Mesendoderm (in vitro differentiated cells): ENCODE results near the gene HOXA5.

Source experiments
- DNase-seq: peaks from one replicate; pipeline ENCODE4 v3.0.0; 2013
- H2AK5ac ChIP-seq: 2 replicates; pipeline ENCODE4 v1.6.1; 2013; ENCODE audit warnings: low read length, inconsistent platforms
- H2BK120ac ChIP-seq: 2 replicates; pipeline ENCODE4 v1.6.1; 2013; ENCODE audit warnings: low read depth, mild to moderate bottlenecking, low read length, moderate library complexity, mixed read lengths
- H2BK15ac ChIP-seq: replicated peaks from 2 replicates; pipeline ENCODE4 v1.6.1; 2013; ENCODE audit warnings: low read depth, mild to moderate bottlenecking, moderate library complexity
- H2BK5ac ChIP-seq: 2 replicates; pipeline ENCODE4 v1.6.1; 2013; ENCODE audit warnings: low read length, inconsistent platforms
- H3K18ac ChIP-seq: 2 replicates; pipeline ENCODE4 v1.6.1; 2013; ENCODE audit warnings: mild to moderate bottlenecking, low read length, mixed read lengths
- H3K23ac ChIP-seq: one replicate; pipeline ENCODE4 v1.6.1; 2013; ENCODE audit warnings: low read length
- H3K27ac ChIP-seq: 2 replicates; pipeline ENCODE4 v1.5.1; 2013; ENCODE audit warnings: low read depth, mild to moderate bottlenecking, inconsistent platforms, low read length, moderate library complexity
- H3K27me3 ChIP-seq: 2 replicates; pipeline ENCODE4 v1.6.1; 2013; ENCODE audit warnings: low read length, control low read depth, mild to moderate bottlenecking, inconsistent platforms; ENCODE audit not compliant: insufficient read depth, poor library complexity
- H3K36me3 ChIP-seq: 2 replicates; pipeline ENCODE4 v1.6.1; 2013; ENCODE audit warnings: low read length, inconsistent platforms; ENCODE audit not compliant: control insufficient read depth, insufficient read depth
- H3K4ac ChIP-seq: one replicate; pipeline ENCODE4 v1.6.1; 2013; ENCODE audit warnings: low read depth, mild to moderate bottlenecking, low read length, moderate library complexity
- H3K4me1 ChIP-seq: 2 replicates; pipeline ENCODE4 v1.6.1; 2013; ENCODE audit warnings: low read depth, low read length, inconsistent platforms; ENCODE audit not compliant: control insufficient read depth
- H3K4me2 ChIP-seq: 2 replicates; pipeline ENCODE4 v1.6.1; 2013; ENCODE audit warnings: low read length
- H3K4me3 ChIP-seq: 2 replicates; pipeline ENCODE4 v1.5.1; 2013; ENCODE audit warnings: mild to moderate bottlenecking, low read length
- H3K56ac ChIP-seq: one replicate; pipeline ENCODE4 v1.6.1; 2013; ENCODE audit warnings: low read length
- H3K79me1 ChIP-seq: 2 replicates; pipeline ENCODE4 v1.6.1; 2013; ENCODE audit warnings: low read length, inconsistent platforms
- H3K79me2 ChIP-seq: 2 replicates; pipeline ENCODE4 v1.6.1; 2013; ENCODE audit warnings: mild to moderate bottlenecking, low read length; ENCODE audit not compliant: control insufficient read depth, insufficient read depth
- H3K9ac ChIP-seq: 2 replicates; pipeline ENCODE4 v1.6.1; 2013; ENCODE audit warnings: low read length, inconsistent platforms
- H4K5ac ChIP-seq: one replicate; pipeline ENCODE4 v1.6.1; 2013; ENCODE audit warnings: low read length
- H4K8ac ChIP-seq: one replicate; pipeline ENCODE4 v1.6.1; 2013; ENCODE audit warnings: low read depth, mild to moderate bottlenecking, control low read depth, low read length, moderate library complexity
- WGBS: extraction: QIAGEN DNeasy Blood & Tissue Kit; methylation state at CpG from one replicate; pipeline ENCODE4 v1.1.7; 2013; ENCODE audit warnings: low lambda C conversion rate, missing lambda C conversion rate; ENCODE audit not compliant: insufficient coverage; ENCODE audit errors: extremely low coverage; 5-methylcytosine and 5-hydroxymethylcytosine counted together

Gene HOXA5

DNA sequence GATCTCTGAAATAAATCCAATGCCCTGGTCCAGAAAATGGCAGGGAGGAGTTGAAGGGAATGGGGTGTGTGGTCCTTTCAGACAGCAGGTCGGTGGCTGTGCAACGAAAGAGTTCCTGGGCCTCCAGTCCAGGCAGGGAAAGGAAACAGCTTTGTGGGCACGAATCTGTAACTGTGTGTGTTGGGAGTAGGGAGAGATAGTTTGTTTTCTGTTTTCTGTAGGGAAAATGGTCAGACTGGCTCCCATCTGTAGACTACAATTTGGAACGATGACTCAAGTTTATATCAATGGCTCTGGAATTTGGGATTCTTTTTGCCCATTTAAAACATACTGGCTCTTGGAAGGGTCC lies 24.4 kb upstream of the HOXA5 start:
- H3K27me3 ChIP-seq: peaks cover 89% of the 10 kb centered on the region
- WGBS: no CpG with 5 or more reads among the region's 4 CpGs
- H3K4ac ChIP-seq: no peak overlapping the region
- H4K8ac ChIP-seq: no peak overlapping the region
- no peak overlapping the region for H3K4me3 ChIP-seq
- no peak overlapping the region for H3K9ac ChIP-seq
- H3K79me1 ChIP-seq: no peaks in the 10 kb centered on the region
- H4K5ac ChIP-seq: no peak overlapping the region
- no peak overlapping the region for H3K27ac ChIP-seq
- no peak overlapping the region for H3K23ac ChIP-seq
- no peaks in the 10 kb centered on the region for H3K36me3 ChIP-seq
- H3K18ac ChIP-seq: no peak overlapping the region
- H3K79me2 ChIP-seq: no peaks in the 10 kb centered on the region
- H2BK15ac ChIP-seq: no peak overlapping the region
- H2BK5ac ChIP-seq: no peak overlapping the region
- H3K56ac ChIP-seq: no peak overlapping the region
- H2BK120ac ChIP-seq: no peak overlapping the region
- H3K4me2 ChIP-seq: no peak overlapping the region
- no peak overlapping the region for H2AK5ac ChIP-seq
- DNase-seq: no peak
- H3K4me1 ChIP-seq: no peaks in the 10 kb centered on the region

DNA sequence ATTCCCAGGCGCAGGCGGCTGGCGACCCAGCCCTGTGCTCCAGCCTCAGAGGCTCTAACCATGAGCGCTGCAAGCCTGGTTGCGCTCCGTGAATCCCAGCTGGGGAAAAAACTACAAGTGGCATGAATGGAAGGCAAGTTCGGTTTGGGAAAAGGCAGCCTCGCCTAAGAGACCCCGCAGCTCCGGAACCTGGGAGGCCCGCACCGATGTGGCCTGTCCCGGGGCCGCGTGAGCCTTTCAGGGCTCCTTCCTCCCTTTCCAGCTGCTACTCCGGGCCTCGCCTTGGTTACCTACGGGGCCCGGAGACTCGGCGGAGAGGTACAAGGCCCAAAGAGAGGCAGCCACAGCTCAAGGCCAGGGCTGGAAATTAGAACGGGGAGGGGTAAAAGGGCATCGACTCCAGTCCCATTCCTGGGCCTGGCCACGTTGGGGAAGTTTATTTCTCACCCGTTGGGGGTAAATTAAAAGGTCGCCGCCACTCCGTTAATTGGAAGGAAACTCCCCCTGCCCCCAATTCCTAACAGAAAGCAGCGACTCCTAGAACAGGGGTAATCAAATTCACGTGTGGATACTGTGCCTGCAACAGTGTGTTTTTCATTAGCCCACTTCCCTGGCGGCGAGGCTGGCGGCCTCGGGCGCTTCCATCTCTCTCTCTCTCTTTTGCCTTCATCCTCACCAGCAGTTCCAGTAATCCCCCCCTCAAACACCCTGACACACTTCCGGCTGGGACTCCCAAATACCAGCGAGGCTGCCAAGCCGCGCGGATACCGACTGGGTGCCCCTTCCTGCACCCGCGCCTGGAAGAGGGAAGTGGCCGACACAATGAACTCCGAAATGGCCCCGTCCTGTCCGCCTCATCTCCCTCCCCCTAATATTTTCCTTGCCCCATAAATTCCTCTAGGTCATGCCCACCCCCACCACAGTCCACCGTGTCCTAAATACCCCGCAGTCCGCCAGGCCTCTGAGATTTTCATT lies 23.3 kb upstream of the HOXA5 start:
- Histone ChIP-seq H3K36me3 (no peaks in the 10 kb centered on the region), H2BK120ac (no peak overlapping the region), H3K79me1 (no peaks in the 10 kb centered on the region), H3K27ac (no peak overlapping the region), H4K8ac (no peak overlapping the region), H3K4me1 (no peaks in the 10 kb centered on the region), H3K4me3 (no peak overlapping the region), H3K27me3 (peaks cover 87% of the 10 kb centered on the region), H4K5ac (no peak overlapping the region), H2AK5ac (no peak overlapping the region), H3K4me2 (no peak overlapping the region), H2BK15ac (no peak overlapping the region), H3K18ac (no peak overlapping the region), H3K56ac (no peak overlapping the region), H3K23ac (peak overlapping the region; percentile 66), H3K4ac (no peak overlapping the region), H2BK5ac (no peak overlapping the region), H3K9ac (no peak overlapping the region), H3K79me2 (no peaks in the 10 kb centered on the region)
- WGBS: no CpG with 5 or more reads among the region's 50 CpGs
- DNase-seq: no peak

DNA sequence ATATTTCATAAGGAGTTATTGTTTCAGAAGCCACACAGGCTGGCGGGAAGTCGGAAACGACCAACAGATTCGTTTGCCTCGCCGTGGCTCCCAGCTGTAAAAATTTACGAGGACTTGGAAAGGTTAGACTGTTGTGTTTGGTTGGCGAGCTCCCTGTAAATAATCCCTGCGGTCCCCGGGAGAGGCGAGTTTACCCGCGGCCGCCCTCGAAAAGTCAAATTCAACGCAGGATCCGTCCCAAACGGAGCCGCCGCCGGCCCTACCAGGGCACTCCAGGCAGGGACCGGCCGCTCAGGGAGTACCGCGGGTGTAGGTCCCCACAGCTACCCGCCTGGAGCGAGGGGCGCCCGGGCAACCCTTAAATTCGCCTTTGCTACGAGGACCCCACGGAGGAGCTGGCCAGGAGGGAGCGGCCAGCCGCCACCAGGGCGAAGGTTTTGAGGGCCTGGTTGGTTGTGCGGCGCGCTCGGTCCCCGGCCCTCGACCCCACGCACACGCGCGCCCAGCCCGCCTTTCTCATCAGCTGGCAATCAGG lies 22.6 kb upstream of the HOXA5 start:
- Histone ChIP-seq H3K4me3 (no peak overlapping the region), H3K27ac (no peak overlapping the region), H3K4ac (no peak overlapping the region), H3K79me1 (no peaks in the 10 kb centered on the region), H3K4me1 (no peaks in the 10 kb centered on the region), H3K18ac (no peak overlapping the region), H3K4me2 (no peak overlapping the region), H2BK15ac (no peak overlapping the region), H3K36me3 (no peaks in the 10 kb centered on the region), H4K5ac (no peak overlapping the region), H2BK120ac (no peak overlapping the region), H3K27me3 (peaks cover 85% of the 10 kb centered on the region), H3K56ac (no peak overlapping the region), H2AK5ac (no peak overlapping the region), H3K79me2 (no peaks in the 10 kb centered on the region), H4K8ac (no peak overlapping the region), H3K23ac (peak overlapping the region; percentile 66), H2BK5ac (no peak overlapping the region), H3K9ac (no peak overlapping the region)
- no CpG with 5 or more reads among the region's 46 CpGs for WGBS
- no peak for DNase-seq

DNA sequence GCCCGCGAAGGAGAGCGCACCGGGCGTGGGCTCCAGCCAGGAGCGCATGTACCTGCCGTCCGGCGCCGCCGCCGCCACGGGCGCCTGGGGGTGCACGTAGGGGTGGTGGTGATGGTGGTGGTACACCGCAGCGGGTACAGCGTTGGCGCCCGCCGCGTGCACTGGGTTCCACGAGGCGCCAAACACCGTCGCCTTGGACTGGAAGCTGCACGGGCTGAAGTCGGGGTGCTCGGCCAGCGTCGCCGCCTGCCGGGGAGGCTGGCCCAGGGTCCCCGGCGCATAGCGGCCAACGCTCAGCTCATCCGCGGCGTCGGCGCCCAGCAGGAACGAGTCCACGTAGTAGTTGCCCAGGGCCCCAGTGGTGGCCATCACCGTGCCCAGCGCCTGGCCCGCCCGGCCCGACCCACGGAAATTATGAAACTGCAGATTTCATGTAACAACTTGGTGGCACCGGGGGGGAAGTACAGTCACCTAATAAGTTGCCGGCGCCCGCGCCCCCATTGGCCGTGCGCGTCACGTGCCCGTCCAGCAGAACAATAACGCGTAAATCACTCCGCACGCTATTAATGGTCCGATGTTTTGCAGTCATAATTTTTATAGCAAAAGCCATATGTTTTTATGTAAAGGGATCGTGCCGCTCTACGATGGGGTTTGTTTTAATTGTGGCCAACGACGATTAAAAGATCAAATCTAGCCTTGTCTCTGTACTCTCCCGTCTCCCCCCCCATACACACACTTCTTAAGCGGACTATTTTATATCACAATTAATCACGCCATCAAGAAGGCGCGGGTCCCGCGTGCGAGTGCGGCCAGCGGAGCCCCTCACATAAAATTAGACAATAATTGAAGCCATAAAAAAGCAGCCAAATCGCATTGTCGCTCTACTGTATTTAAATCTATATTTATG lies 21.9 kb upstream of the HOXA5 start, which contains the start of gene HOXA9:
HOXA9 (minus strand) TSS at position 449 of the 907 bp plus-strand sequence; CDS start at position 369, 80 bp downstream.
- Histone ChIP-seq H4K5ac (no peak within 1 kb of the TSS), H3K36me3 (no peaks in the 10 kb centered on the region), H3K18ac (no peak within 1 kb of the TSS), H2BK15ac (no peak within 1 kb of the TSS), H3K4me3 (no peak within 1 kb of the TSS), H3K23ac (peak within 1 kb of the TSS; percentile 66), H3K27me3 (peaks cover 87% of the 10 kb centered on the region), H3K4me1 (no peaks in the 10 kb centered on the region), H2BK5ac (no peak within 1 kb of the TSS), H3K56ac (no peak within 1 kb of the TSS), H3K79me2 (no peaks in the 10 kb centered on the region), H3K4me2 (peak within 1 kb of the TSS; percentile 11), H3K79me1 (no peaks in the 10 kb centered on the region), H2AK5ac (no peak within 1 kb of the TSS), H3K9ac (no peak within 1 kb of the TSS), H4K8ac (no peak within 1 kb of the TSS), H3K4ac (no peak within 1 kb of the TSS), H2BK120ac (no peak within 1 kb of the TSS), H3K27ac (no peak within 1 kb of the TSS)
- no CpG with 5 or more reads among the region's 82 CpGs for WGBS
- no peak for DNase-seq

DNA sequence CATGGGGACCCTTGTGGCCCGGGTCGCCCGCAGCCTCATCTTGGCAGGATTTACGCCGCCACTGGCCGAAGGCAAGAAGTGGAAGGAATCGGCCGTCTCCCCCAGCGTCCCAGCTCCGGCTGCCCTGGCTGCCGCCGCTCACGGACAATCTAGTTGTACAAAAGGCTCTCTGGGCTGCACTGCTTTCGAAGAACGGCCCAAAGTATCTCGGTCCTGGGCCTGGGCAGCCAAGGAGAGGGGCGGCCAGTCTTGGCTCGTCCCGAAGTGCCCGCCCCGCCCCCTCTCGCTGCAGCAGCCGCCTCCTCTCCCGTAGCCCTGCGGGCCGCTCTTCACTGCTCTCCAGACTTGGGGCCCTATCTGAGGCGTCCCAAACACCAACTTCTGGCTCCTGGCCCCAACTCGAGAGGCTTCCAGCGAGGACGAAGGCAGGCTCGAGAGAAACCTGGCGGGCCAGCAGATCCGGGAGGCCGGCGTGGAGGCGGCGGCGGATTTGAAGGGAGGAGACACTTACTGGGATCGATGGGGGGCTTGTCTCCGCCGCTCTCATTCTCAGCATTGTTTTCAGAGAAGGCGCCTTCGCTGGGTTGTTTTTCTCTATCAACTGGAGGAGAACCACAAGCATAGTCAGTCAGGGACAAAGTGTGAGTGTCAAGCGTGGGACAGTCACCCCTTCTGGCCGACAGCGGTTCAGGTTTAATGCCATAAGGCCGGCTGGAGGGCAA lies 21.0 kb upstream of the HOXA5 start:
- DNase-seq: peak; percentile 66
- no peaks in the 10 kb centered on the region for H3K36me3 ChIP-seq
- H3K27ac ChIP-seq: no peak overlapping the region
- peak overlapping the region; percentile 6 for H3K23ac ChIP-seq
- H4K5ac ChIP-seq: no peak overlapping the region
- no peak overlapping the region for H2BK5ac ChIP-seq
- no peak overlapping the region for H2AK5ac ChIP-seq
- peak overlapping the region; percentile 11 for H3K4me2 ChIP-seq
- H3K4me1 ChIP-seq: no peaks in the 10 kb centered on the region
- H3K9ac ChIP-seq: no peak overlapping the region
- H2BK120ac ChIP-seq: no peak overlapping the region
- H3K4me3 ChIP-seq: no peak overlapping the region
- H3K79me1 ChIP-seq: no peaks in the 10 kb centered on the region
- H3K18ac ChIP-seq: no peak overlapping the region
- H3K4ac ChIP-seq: no peak overlapping the region
- no peak overlapping the region for H2BK15ac ChIP-seq
- no peak overlapping the region for H3K56ac ChIP-seq
- no peak overlapping the region for H4K8ac ChIP-seq
- no peaks in the 10 kb centered on the region for H3K79me2 ChIP-seq
- WGBS: no CpG with 5 or more reads among the region's 47 CpGs
- peaks cover 88% of the 10 kb centered on the region for H3K27me3 ChIP-seq
